CD1c-positive myeloid dendritic cell (primary cell): ENCODE data around the gene KRT71.
"Not testable (repeated sequence)": the region's sequence is repeated elsewhere in the genome, so short reads cannot be mapped to it uniquely, and the experiment has no call there.

Experiments used
- DNase-seq: peaks from one replicate; pipeline ENCODE4 v3.0.0-alpha.2; 2016; ENCODE audit errors: extremely low spot score

KRT71 gene

GRCh38 chr12:52521568-52522266, 31.2 kb downstream of the KRT71 start:
- no peak for DNase-seq

GRCh38 chr12:52521175-52521567, 31.8 kb downstream of the KRT71 start:
- no peak for DNase-seq

- no peak for DNase-seq
Measured at GRCh38 chr12:52519826-52520662, 32.9 kb downstream of the KRT71 start, which contains the start of gene KRT5. TSS of gene KRT5 (minus strand) at chr12:52520394. CDS start at chr12:52520296, 98 bp downstream.

- DNase-seq: no peak
Measured at GRCh38 chr12:52519387-52519703, 33.6 kb downstream of the KRT71 start.

GRCh38 chr12:52518574-52519386, 34.2 kb downstream of the KRT71 start:
- no peak for DNase-seq

- DNase-seq: no peak
Measured at GRCh38 chr12:52517888-52518287, 35.1 kb downstream of the KRT71 start.

- DNase-seq: no peak
Measured at GRCh38 chr12:52517005-52517835, 35.7 kb downstream of the KRT71 start.

GRCh38 chr12:52515927-52516831, 36.8 kb downstream of the KRT71 start:
- DNase-seq: no peak

GRCh38 chr12:52515319-52515646, 37.7 kb downstream of the KRT71 start:
- no peak for DNase-seq

GRCh38 chr12:52514471-52515318, 38.2 kb downstream of the KRT71 start:
- DNase-seq: no peak

GRCh38 chr12:52513736-52514135, 39.2 kb downstream of the KRT71 start:
- DNase-seq: no peak

GRCh38 chr12:52508211-52508610, 44.7 kb downstream of the KRT71 start:
- DNase-seq: no peak

- DNase-seq: peak; percentile 20
Measured at GRCh38 chr12:52506858-52507715, 45.9 kb downstream of the KRT71 start.

- DNase-seq: no peak
Measured at GRCh38 chr12:52502877-52503276, 50.1 kb downstream of the KRT71 start.

GRCh38 chr12:52501490-52501889, 51.5 kb downstream of the KRT71 start:
- no peak for DNase-seq

GRCh38 chr12:52500574-52500973, 52.4 kb downstream of the KRT71 start:
- not testable (repeated sequence) for DNase-seq

GRCh38 chr12:52499806-52500560, 53.0 kb downstream of the KRT71 start:
- no peak for DNase-seq

GRCh38 chr12:52498946-52499345, 54.0 kb downstream of the KRT71 start:
- no peak for DNase-seq
